ENCODE results near the gene P2RY2.

DNA sequence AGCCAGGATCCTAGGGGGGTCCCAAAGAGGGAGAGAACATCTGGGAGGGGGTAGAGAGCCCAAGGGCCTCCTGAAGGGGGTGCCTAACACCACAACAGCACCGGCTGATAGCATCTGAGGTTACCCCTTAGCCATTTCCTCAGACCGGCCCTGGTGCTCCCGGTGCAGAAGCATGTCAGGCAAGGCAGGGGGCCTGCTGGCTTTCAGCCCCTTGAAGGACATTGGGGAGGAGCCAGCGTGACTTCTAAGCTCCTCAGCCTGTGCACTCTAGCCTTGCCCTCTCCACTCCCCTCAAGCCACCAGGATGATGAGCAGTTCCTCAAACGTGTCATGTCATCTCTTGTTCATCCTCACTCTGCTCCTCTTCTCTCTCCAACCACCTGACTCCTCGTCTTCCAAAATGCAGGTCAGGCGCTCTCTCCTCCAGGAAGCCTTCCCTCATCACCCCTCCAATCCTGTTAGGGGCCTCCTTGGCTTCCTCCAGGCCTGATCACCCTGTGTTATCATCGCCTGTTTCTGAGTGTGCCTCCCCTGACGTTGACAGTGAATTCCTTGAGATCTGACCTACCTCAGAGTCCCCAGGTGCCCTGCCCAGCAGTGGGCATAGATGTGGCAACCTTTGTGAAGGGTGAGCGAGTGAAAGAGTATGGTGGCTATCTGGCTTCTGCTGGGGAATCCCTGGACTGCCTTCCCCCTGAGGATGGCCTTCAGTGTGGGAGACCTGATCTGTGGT is 6.1 kb downstream of the P2RY2 start:
- TF ChIP-seq, protein P1, sequence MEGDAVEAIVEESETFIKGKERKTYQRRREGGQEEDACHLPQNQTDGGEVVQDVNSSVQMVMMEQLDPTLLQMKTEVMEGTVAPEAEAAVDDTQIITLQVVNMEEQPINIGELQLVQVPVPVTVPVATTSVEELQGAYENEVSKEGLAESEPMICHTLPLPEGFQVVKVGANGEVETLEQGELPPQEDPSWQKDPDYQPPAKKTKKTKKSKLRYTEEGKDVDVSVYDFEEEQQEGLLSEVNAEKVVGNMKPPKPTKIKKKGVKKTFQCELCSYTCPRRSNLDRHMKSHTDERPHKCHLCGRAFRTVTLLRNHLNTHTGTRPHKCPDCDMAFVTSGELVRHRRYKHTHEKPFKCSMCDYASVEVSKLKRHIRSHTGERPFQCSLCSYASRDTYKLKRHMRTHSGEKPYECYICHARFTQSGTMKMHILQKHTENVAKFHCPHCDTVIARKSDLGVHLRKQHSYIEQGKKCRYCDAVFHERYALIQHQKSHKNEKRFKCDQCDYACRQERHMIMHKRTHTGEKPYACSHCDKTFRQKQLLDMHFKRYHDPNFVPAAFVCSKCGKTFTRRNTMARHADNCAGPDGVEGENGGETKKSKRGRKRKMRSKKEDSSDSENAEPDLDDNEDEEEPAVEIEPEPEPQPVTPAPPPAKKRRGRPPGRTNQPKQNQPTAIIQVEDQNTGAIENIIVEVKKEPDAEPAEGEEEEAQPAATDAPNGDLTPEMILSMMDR (conservative IDR thresholded peaks at IDR 0.05 in 1 of 2, IDR thresholded peaks at IDR 0.05 in 1 of 2; ENCODE audit: extremely low read depth in 1 of 2, insufficient read depth in 1 of 2, low read depth in 1 of 2, low read length in 2 of 2) = no peak
- TF ChIP-seq EZH2 (IDR thresholded peaks at IDR 0.05; ENCODE audit: borderline replicate concordance, low read length) = no peak
